EH (cell line): ENCODE data around the gene ZGLP1.
"Not testable (repeated sequence)": the region's sequence is repeated elsewhere in the genome, so short reads cannot be mapped to it uniquely, and the experiment has no call there.

ENCODE experiments used
- DNase-seq: peaks from one replicate; pipeline ENCODE4 v3.0.0-alpha.2; 2015; ENCODE audit warnings: low read depth

Gene ZGLP1

DNA sequence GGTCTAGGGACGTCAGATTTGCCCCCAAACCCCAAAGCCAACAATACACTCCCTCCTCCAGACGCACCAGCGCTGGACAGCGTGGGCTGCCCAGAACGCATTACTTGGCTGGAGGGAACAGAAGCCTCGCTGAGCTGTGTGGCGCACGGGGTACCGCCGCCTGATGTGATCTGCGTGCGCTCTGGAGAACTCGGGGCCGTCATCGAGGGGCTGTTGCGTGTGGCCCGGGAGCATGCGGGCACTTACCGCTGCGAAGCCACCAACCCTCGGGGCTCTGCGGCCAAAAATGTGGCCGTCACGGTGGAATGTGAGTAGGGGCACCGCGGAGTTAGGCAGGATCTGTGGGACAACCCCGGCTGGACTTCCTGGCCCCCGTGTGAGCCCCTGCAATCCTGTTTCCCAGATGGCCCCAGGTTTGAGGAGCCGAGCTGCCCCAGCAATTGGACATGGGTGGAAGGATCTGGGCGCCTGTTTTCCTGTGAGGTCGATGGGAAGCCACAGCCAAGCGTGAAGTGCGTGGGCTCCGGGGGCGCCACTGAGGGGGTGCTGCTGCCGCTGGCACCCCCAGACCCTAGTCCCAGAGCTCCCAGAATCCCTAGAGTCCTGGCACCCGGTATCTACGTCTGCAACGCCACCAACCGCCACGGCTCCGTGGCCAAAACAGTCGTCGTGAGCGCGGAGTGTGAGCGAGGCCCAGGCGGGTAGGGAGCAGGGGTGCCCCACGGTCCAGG lies 15.8 kb downstream of the ZGLP1 start:
- DNase-seq, result no peak

DNA sequence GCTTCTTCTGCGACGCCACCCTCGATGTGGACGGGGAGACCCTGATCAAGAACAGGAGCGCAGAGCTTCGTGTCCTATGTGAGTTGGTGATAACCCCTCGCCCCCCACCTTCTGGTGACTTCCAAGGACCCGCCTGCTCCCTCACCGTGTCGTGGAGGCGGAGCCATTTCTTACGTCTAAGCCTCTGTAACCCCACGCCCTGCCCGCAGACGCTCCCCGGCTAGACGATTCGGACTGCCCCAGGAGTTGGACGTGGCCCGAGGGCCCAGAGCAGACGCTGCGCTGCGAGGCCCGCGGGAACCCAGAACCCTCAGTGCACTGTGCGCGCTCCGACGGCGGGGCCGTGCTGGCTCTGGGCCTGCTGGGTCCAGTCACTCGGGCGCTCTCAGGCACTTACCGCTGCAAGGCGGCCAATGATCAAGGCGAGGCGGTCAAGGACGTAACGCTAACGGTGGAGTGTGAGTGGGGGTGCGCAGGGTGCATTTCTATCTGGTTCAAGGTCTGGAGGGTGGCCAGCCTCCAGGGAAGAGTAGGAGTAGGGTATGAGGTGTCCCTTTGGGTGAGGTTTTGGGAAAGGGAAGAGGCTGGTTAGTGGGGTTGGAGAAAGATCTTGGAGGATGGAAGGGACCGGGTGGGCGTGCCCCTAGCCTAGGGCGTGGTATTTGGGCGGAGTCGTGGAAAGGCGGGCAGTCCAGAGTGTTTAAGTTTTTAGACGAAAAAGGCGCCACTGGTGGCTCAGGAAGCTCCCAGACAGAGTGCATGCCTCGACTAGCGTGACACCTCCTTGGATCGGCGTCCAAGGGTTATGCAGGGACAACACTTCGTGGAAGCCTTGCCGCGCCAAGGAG lies 16.6 kb downstream of the ZGLP1 start:
- DNase-seq, result no peak

DNA sequence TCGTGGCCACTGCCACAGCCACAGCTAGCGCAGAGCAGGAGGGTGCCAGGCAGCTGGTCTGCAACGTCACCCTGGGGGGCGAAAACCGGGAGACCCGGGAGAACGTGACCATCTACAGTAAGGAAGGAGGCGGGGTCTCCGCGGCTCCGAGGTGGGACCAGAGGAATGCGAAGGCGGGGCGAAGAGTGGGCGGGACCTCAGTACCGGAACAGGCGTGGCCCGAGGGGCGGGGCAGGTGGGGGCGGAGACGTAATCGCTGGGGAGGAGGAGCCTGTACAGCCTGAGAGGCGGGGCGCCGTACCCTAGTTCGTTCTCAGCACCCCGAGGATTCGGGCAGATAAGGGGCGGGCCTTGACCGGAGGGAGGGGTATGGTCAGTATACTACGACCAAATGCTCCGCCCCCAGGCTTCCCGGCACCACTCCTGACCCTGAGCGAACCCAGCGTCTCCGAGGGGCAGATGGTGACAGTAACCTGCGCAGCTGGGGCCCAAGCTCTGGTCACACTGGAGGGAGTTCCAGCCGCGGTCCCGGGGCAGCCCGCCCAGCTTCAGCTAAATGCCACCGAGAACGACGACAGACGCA lies 17.3 kb downstream of the ZGLP1 start:
- DNase-seq, result peak; percentile 87

DNA sequence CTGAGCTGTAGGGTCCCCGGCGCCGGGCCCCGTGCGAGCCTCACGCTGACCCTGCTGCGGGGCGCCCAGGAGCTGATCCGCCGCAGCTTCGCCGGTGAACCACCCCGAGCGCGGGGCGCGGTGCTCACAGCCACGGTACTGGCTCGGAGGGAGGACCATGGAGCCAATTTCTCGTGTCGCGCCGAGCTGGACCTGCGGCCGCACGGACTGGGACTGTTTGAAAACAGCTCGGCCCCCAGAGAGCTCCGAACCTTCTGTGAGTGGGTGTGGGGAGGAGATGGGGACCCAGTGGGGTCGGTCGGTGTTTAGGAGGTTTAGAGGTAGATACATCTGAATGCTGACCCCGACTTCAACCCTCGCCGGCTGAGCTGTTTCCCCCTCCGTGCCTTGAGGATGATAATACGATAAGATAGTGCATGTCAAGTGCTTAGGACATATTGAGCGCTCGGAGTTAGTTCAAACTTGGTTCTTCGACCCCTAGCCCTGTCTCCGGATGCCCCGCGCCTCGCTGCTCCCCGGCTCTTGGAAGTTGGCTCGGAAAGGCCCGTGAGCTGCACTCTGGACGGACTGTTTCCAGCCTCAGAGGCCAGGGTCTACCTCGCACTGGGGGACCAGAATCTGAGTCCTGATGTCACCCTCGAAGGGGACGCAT lies 17.9 kb downstream of the ZGLP1 start:
- no peak for DNase-seq

DNA sequence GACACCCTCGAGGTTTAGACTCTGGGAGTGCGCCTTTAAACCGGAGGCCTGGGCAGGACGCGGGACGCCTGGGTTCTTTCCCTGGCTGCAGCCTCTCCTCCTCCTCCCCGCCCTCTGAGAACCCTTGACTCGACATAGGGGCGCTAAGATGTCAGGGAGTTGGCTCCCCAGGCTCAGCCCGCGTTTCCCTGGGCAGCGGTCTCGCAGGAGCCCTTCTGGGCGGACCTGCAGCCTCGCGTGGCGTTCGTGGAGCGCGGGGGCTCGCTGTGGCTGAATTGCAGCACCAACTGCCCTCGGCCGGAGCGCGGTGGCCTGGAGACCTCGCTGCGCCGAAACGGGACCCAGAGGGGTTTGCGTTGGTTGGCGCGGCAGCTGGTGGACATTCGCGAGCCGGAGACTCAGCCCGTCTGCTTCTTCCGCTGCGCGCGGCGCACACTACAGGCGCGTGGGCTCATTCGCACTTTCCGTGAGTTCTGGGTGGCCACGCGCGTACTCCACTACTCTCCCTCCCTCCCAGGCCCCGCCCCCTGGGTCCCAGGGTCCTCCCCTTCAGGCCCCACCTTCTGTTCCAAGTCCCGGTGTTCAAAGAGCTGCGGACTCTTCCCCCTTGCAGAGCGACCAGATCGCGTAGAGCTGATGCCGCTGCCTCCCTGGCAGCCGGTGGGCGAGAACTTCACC lies 18.6 kb downstream of the ZGLP1 start:
- peak; percentile 78 for DNase-seq

DNA sequence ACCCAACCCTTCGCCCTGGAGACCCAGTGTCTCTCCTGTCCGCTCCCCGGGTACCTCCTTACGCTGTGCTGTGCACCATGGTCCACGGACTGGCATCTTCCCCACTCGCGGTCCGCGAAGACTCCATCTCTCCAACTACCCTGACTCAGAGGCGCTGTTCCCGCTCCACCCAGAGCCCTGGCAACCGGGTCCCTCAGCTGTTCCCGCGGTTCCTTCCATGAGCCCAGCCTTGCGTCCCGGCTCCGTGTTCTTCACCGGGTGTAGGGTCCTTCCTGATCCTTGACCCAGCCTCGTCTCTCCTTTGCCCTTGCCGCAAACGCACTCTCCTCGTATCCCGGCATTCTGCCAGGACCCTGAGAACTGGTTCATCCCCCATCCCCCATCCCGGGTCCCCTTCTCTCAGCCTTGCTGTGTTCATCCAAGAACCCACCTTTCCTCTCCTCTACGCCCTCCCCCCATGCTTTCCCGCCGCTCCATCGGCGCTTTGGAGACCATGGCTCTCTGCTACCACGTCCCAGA lies 19.2 kb downstream of the ZGLP1 start:
- DNase-seq, result peak; percentile 32

DNA sequence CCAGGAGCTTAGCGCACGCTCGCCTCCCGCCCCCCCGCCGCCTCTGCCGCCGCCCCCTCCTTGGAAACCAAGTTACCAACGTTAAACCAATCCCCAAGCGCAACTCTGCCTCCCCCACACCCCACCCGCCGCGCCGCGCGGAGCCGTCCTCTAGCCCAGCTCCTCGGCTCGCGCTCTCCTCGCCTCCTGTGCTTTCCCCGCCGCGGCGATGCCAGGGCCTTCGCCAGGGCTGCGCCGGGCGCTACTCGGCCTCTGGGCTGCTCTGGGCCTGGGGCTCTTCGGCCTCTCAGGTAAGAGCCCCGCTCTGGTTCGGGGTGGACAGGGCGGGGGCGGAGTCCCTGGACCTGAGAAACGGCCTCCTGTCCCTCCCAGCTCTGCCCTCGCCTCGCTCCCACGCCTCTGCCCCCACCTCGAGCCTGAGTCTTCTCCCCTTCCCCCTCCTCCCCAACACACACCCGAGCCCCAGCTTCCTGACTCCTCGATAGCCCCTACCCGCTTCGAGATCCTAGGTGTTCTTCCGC lies 19.7 kb downstream of the ZGLP1 start, which contains the start of gene ICAM5:
Gene ICAM5 (plus strand): TSS at position 117 of the 521 bp plus-strand sequence. CDS start 92 bp downstream, at position 209.
- DNase-seq, result peak; percentile 65

DNA sequence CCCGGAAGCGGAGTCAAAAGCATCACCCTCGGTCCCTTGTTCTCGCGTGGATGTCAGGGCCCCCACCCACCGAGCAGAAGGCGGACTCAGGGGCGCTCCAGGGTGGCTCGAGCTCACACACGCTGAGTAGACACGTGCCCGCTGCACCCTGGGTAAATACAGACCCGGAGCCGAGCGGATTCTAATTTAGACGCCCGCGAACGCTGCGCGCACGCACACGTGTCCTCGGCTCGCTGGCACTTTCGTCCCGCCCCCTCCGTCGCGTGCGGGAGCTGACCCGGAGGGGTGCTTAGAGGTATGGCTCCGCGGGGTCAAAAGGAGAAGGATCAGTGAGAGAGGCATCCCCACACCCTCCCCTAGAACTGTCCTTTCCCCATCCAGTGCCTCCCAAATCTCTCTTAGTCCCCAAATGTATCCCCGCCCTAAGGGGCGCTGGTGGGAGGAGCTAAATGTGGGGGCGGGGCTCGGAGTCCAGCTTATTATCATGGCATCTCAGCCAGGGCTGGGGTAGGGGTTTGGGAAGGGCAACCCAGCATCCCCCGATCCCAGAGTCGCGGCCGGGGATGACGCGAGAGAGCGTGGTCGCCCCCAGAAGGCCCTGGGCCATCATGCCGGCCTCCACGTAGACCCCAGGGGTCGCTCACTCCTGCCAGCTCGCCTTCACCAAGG lies 20.3 kb downstream of the ZGLP1 start:
- peak; percentile 79 for DNase-seq

DNA sequence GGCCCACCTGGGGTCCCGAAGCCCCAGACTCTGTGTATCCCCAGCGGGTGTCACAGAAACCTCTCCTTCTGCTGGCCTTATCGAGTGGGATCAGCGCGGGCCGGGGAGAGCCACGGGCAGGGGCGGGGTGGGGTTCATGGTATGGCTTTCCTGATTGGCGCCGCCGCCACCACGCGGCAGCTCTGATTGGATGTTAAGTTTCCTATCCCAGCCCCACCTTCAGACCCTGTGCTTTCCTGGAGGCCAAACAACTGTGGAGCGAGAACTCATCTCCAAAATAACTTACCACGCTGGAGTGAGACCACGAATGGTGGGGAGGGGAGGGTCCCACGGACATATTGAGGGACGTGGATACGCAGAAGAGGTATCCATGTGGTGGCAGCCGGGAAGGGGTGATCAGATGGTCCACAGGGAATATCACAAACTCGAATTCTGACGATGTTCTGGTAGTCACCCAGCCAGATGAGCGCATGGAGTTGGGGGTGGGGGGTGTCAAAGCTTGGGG lies 20.9 kb downstream of the ZGLP1 start:
- peak; percentile 79 for DNase-seq

DNA sequence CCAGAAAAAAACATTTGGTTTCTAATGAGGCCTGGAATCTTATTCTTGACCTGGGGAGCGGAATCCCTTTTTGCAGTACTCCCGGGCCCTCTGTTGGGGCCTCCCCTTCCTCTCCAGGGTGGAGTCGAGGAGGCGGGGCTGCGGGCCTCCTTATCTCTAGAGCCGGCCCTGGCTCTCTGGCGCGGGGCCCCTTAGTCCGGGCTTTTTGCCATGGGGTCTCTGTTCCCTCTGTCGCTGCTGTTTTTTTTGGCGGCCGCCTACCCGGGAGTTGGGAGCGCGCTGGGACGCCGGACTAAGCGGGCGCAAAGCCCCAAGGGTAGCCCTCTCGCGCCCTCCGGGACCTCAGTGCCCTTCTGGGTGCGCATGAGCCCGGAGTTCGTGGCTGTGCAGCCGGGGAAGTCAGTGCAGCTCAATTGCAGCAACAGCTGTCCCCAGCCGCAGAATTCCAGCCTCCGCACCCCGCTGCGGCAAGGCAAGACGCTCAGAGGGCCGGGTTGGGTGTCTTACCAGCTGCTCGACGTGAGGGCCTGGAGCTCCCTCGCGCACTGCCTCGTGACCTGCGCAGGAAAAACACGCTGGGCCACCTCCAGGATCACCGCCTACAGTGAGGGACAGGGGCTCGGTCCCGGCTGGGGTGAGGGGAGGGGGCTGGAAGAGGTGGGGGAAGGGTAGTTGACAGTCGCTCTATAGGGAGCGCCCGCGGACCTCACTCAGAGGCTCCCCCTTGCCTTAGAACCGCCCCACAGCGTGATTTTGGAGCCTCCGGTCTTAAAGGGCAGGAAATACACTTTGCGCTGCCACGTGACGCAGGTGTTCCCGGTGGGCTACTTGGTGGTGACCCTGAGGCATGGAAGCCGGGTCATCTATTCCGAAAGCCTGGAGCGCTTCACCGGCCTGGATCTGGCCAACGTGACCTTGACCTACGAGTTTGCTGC lies 22.5 kb downstream of the ZGLP1 start, which contains the start of gene ICAM4:
Gene ICAM4 (plus strand): TSS at position 153 of the 935 bp plus-strand sequence. CDS start 58 bp downstream, at position 211.
- peak; percentile 37 for DNase-seq

DNA sequence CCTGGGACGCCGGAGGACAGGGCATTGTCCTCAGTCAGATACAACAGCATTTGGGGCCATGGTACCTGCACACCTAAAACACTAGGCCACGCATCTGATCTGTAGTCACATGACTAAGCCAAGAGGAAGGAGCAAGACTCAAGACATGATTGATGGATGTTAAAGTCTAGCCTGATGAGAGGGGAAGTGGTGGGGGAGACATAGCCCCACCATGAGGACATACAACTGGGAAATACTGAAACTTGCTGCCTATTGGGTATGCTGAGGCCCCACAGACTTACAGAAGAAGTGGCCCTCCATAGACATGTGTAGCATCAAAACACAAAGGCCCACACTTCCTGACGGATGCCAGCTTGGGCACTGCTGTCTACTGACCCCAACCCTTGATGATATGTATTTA lies 24.2 kb downstream of the ZGLP1 start:
- no peak for DNase-seq

DNA sequence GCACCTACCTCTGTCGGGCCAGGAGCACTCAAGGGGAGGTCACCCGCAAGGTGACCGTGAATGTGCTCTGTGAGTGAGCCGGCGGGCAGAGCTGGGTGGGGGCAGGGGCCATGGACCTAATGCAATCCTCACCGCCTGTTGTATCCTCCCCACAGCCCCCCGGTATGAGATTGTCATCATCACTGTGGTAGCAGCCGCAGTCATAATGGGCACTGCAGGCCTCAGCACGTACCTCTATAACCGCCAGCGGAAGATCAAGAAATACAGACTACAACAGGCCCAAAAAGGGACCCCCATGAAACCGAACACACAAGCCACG lies 24.7 kb downstream of the ZGLP1 start:
- no peak for DNase-seq

DNA sequence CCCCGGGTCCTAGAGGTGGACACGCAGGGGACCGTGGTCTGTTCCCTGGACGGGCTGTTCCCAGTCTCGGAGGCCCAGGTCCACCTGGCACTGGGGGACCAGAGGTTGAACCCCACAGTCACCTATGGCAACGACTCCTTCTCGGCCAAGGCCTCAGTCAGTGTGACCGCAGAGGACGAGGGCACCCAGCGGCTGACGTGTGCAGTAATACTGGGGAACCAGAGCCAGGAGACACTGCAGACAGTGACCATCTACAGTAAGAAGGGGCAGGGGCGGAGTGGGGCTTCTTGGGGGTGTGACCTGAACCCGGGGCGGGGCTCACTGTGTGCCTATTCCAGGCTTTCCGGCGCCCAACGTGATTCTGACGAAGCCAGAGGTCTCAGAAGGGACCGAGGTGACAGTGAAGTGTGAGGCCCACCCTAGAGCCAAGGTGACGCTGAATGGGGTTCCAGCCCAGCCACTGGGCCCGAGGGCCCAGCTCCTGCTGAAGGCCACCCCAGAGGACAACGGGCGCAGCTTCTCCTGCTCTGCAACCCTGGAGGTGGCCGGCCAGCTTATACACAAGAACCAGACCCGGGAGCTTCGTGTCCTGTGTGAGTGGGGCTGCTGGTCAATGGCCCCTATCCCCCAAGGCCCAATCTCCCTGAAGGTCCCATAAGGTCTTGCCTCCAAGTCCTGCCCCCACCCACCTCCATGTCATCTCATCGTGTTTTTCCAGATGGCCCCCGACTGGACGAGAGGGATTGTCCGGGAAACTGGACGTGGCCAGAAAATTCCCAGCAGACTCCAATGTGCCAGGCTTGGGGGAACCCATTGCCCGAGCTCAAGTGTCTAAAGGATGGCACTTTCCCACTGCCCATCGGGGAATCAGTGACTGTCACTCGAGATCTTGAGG lies 25.3 kb downstream of the ZGLP1 start:
- no peak for DNase-seq

DNA sequence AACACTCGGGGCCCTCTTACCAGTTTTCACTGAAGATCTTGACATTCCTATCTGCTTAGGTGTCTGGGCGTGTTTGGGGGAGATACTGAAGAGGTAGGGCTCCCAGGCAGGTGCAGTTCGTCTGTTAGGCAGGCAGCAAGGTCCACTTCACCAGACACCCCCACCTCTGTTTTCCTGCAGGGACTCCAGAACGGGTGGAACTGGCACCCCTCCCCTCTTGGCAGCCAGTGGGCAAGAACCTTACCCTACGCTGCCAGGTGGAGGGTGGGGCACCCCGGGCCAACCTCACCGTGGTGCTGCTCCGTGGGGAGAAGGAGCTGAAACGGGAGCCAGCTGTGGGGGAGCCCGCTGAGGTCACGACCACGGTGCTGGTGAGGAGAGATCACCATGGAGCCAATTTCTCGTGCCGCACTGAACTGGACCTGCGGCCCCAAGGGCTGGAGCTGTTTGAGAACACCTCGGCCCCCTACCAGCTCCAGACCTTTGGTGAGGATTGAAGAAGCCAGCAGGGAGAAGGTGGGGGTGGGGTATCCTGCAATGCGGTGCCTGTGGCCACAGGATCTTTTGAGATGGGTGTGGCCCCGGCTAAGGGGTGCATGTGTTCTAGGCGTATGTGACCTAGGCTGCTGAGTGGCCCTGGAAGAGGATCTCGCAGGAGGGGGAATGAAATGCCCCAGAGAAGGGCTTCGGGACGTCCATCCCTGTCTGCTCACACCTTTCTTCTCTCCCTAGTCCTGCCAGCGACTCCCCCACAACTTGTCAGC lies 26.1 kb downstream of the ZGLP1 start:
- no peak for DNase-seq

DNA sequence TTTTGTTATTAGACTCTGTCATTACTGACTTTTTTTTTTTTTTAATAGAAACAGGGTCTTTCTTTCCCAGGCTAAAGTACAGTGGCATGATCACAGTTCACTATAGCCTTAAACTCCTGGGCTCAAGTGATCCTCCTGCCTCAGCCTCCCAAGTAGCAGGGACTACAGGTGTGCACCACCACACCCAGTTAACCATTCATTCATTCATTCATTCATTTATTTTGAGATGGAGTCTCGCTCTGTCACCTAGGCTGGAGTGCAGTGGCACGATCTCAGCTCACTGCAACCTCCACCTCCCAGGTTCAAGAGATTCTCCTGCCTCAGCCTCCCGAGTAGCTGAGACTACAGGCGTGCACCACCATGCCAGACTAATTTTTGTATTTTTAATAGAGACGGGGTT lies 27.6 kb downstream of the ZGLP1 start:
- DNase-seq, result not testable (repeated sequence)

DNA sequence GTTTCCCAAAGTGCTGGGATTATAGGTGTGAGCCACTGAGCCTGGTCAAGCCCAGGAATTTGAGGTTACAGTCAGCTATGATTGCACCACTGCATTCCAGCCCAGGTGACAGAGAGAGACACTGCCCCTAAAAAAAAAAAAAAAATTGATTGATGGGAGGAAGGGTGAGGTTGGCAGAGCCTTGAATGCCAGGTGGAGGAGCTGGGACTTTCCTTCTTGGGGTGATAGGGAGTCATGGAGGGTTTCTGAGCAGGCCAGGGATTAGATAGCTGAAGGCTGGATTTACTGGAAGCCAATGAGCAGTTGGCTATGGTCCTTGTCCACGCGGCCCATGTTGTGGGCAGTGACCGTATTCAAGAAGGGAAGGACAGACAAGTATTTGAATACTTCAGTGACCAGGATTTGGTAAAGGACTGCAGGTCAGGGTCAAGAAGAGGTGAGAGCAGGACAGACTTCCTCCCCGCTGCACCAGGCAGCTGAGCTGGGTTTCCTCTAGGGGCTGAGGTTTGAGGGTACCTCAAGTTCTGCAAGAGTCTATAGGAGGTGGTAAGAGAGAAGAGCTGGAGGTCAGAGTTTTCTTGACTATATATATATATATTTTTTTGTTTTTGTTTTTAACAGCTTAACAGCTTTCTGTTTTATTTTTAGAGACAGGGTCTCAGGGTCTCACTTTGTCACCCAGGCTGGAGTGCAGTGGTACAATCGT lies 29.7 kb downstream of the ZGLP1 start:
- no peak for DNase-seq

DNA sequence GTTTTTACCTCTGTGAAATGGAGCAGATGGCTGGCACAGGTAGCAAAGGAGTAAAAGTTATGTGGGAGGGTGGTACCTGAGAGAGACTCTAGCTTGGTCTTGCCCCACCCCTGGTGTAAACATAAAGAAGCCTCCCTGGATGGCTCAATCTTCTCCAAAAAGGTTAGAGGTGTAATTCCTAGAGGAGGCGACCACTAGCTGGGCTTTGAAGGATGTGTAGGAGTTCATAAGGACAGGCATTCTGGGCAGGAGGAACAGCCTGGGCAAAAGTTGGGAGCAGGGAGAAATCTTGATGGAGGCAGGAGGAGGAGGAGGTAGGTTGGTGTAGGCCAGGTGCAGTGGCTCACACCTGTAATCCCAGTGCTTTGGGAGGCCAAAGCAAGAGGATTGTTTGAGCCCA lies 30.7 kb downstream of the ZGLP1 start:
- DNase-seq, result no peak
